GOT3 (cell line): Measurements from ENCODE around the gene C6.

Experiments
- DNase-seq: peaks from one replicate; lab custom pipeline; 2025; ENCODE audit warnings: mixed read lengths; lab: John Stamatoyannopoulos, UW

C6 gene

DNA sequence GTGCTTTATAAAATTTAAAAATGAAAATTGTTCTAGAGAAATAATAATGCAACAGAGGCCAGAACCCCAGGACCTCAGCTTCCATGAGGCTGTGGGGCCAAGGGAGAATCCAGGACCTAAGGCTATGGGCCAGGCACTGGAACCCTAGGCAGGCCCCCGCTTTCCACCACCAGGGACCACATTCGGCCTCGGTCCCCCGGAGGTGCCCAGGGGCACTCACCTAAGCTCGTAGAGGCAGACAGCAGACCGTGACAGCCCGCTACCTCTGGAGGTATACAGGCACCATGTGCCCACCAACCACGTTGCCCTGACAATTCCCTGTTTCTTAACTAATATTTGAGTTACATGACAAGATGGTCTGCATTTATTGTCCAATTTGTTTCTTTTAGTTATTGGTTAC, 92.7 kb downstream of the C6 start:
- DNase-seq = no peak

DNA sequence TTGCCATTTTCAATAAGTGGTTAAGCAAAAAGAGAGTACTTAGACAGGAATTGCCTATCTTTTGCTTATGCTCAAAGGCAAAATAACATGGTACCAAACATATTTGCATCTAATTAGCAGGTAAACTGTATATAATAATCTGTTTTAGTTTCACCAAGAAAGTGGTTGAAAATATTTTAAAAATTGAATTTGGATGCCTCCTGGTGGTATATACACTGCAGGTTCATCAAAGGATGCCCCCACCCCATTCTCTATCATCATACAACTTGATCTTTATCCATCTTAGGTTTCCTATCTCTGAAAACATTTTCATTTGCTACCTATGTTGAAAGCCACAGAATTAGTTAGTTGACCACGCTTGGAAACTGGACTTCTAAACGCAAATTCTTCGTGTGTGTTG, 95.2 kb downstream of the C6 start:
- no peak for DNase-seq

DNA sequence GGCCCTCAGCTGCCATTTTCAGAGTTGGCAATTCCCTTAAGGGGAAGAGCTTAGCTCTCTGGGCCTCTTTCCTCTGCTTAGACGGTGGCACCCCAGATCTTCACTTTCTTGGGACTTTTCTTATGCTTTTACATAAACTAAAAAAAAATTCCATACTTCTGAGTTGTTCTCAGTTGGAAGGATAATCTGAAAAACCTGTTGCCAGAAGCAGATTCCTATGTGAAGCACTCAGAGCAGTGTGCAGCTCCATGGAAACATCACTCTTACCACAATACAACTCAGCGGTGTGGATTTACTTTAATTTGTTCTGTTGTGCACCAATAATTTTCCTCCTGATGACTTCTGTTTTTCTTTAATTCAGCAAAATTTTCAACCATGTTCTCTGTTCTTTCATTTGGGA, 98.1 kb downstream of the C6 start:
- DNase-seq = no peak

DNA sequence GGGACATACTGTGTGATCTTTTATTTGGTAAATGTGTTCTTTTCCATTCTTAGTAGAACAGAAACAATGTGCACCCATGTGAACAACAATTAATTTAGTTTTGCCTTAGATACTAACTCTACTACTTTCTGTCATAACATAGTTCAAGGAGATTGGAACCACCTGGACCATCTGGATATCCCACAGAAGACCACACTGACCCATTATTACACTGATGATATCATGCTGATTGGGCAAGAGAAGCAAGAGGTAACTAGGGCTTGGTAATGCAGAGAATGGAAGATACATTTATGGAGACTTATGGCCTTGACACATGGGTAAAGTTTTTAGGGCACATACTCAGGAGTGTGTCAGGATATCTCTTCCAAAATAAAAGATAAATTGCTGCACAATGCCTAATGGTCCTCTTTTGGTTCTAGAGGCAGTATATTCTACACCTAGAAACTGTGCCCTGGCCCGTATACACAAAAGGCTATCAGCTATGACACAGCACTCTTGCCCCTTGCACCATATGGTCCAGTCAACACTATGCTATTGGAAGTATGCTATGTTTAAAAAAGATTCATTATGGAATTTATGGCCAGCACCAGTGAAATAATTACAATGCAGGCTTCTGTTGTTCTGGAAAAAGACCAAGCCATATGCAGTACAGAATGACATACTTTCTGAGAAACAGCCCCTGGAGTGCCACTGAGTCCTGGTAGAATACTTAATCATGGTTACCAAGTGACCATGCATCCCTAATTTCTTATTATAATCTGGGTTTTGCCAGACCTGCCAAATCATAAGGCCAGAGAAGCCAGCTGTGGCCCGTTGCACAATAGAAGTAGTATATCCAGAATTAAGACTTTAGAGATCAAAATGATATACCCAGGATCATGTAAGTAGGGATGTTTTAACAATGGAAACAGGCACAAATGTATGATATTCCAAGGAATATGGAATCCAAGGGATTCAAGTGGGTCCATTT, 100.6 kb downstream of the C6 start:
- DNase-seq = no peak

DNA sequence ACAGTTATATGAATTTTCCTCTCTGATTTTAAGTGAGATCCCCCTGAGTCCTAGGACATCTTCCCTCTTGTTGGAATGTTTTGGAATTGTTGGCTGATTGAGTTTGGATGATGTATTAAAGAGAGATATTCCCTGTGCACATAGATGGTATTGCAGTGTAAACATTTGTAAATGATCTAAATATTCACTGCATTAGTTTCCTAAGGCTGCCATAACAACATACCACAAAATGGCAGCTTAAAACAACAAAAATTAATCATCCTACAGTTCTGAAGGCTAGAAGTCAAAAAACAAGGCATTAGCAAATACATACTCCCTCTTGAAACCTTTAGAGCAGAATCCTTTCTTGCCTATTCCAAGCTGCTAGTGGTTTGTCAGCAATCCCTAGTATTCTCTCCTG, 104.1 kb downstream of the C6 start:
- no peak for DNase-seq

DNA sequence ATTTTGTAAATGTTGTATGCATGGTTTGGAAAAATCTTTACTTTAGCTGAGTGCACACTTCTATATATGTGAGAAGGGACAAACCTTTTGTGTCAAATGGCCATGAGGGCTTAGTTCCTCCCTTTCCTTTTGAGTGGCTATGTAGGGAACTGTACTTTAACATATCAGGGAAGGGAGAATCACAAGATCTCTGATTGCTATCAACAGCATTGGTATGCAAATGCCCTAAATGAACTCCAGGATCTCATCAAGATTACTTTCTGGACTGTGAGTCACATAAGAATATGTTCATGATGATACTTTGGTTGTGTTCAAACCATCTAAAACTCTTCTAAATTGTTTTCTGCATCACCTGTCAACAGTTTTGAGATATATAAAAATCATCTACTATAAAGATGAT, 111.0 kb downstream of the C6 start:
- DNase-seq = no peak

DNA sequence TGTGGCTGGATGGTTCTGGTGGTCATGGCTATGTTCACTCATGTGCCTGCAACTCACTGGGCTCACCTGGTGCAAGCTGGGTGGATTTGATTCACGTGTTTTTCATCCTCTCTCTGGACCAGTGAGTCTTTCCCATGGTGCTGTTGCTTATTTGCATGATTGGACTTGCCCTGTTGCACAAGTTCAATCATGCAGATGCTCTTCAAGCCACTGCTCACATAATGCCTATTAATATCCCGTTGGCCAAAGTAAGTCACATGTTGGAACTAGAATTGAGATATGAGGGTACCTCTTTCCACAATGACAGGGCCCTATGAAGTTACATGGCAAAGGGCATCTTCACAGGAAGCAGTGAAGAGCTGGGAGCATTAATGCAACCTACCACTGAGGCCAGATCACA, 115.7 kb downstream of the C6 start:
- DNase-seq = no peak

DNA sequence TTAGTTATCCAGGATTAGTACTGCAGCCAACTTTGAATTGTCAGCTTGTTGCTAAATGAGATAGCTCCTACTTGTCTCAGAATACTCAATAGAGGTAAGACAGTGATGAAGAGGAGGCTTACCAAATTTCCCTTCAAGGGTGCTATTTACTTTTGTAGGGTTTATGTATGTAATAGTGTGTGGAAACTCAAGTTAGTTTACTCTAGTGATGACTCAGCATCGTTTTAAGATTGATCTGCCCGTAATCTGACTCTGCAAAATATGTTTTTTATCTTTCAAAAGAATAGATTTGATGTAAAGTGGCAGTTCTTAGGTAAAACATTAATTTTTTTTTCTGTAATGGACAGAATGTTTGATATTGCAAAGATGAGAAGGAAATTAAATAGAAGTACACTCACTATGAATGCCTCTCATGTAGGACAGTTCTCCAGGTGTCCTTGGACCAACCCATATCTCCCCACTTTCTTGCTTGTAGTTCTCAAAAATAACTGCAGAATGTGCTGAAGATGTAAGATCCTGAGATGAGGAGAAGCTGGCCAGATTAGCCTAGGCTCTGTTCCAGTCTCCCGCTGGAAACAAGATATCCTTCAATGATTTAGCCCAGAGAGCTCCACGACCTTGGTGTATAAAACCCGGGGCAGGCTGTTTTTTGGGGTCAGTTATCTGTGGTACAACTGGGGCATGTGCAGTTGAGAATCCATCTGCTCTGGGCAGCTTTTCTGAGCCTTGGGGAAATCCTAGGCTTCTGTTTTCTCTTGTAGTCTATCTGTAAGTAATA, 117.8 kb downstream of the C6 start:
- DNase-seq = no peak

DNA sequence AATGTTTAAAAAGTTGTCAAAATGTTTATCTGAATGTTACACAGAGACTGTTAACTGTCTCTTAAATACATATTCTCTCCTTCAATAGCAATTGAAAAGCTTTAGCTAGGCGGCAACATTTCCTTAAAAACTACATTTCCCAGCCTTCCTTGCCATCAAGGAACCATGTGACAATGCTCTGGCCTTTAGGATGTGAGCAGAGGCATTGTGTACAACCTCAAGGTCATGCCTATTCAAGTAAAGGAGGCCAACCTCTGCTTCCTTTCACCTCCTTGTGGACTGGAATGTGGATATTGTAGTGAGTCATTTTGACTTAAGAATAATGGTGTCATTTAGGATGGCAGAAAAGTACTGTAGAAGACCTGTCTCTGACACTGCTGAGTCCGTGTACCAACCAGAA, 118.5 kb downstream of the C6 start:
- no peak for DNase-seq

DNA sequence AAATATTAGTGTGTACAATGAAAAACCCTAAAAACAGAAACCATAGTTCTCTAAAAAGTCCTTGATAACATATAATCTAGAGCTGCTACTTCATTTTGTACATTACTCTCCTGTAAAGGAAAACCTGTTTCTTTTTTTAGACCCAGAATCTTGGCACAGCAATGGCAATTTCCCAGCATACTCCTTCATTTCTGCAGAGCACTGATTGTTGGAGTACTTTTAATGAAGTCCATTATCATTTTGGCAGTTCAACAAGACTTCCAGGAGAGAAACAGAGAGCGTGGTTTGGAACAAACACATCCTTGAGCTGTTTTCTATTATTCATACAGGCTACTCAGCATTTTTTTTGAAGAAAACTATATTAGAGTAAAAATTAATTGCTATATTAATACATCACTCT, 119.5 kb downstream of the C6 start:
- DNase-seq = no peak
